Neural cell (in vitro differentiated cells): ENCODE measurements around the gene GPAM. TPM values are rescaled to one million over a fixed set of nuclear protein-coding genes. Genes with fewer than 3 reads are reported as not detected.

Experiments
- H2AFZ ChIP-seq: fragments of 200-600, 300-800 bp; sonication (generic), shearing (Covaris generic); 2 replicates; pipeline ENCODE4 v1.6.0; 2014; ENCODE audit warnings: low read depth, mild to moderate bottlenecking, antibody characterized with exemption, low read length, moderate library complexity
- H3F3A ChIP-seq: fragments of 200-600 bp; shearing (Covaris generic); 2 replicates; pipeline ENCODE4 v1.6.1; 2016; ENCODE audit warnings: mild to moderate bottlenecking, moderate library complexity, mixed read lengths, antibody characterized with exemption, low read length; ENCODE audit not compliant: insufficient read depth, poor library complexity, severe bottlenecking
- H3K27ac ChIP-seq: fragments of 200-600, 300-800 bp; sonication (generic), shearing (Covaris generic); 2 replicates; pipeline ENCODE4 v1.5.1; 2014; ENCODE audit warnings: mild to moderate bottlenecking, low read length, moderate library complexity
- H3K27me3 ChIP-seq: fragments of 300-800, 200-600 bp; sonication (generic), shearing (Covaris generic); 2 replicates; pipeline ENCODE4 v1.6.0; 2014; ENCODE audit warnings: mild to moderate bottlenecking, low read depth, low read length, moderate library complexity; ENCODE audit not compliant: insufficient read depth
- H3K36me3 ChIP-seq: fragments of 300-800, 200-600 bp; sonication (generic), shearing (Covaris generic); 2 replicates; pipeline ENCODE4 v1.5.1; 2014; ENCODE audit warnings: mild to moderate bottlenecking, antibody characterized with exemption, low read length, moderate library complexity; ENCODE audit not compliant: insufficient read depth
- H3K4me2 ChIP-seq: fragments of 300-800, 200-600 bp; sonication (generic), shearing (Covaris generic); 2 replicates; pipeline ENCODE4 v1.6.0; 2014; ENCODE audit warnings: mild to moderate bottlenecking, low read length
- H3K4me3 ChIP-seq: fragments of 300-800, 200-600 bp; sonication (generic), shearing (Covaris generic); 2 replicates; pipeline ENCODE4 v1.5.1; 2014; ENCODE audit warnings: mild to moderate bottlenecking, low read length, moderate library complexity
- H3K79me2 ChIP-seq: fragments of 200-600 bp; shearing (Covaris generic); replicated peaks from 2 replicates; pipeline ENCODE4 v1.6.0; 2014; ENCODE audit warnings: mild to moderate bottlenecking, low read length, moderate library complexity; ENCODE audit not compliant: insufficient read depth
- H3K9ac ChIP-seq: fragments of 300-800, 200-600 bp; sonication (generic), shearing (Covaris generic); 2 replicates; pipeline ENCODE4 v1.6.1; 2016; ENCODE audit warnings: mild to moderate bottlenecking, low read length, mixed read lengths
- H3K9me2 ChIP-seq: fragments of 200-600 bp; shearing (Covaris generic); 2 replicates; pipeline ENCODE4 v1.6.1; 2016; ENCODE audit warnings: mild to moderate bottlenecking, low read length, mixed read lengths; ENCODE audit not compliant: insufficient read depth
- H3K9me3 ChIP-seq: fragments of 200-600, 300-800 bp; sonication (generic), shearing (Covaris generic); 2 replicates; pipeline ENCODE4 v1.6.1; 2016; ENCODE audit warnings: mild to moderate bottlenecking, mixed run types, low read length, moderate library complexity, mixed read lengths
- H4K20me1 ChIP-seq: fragments of 200-600 bp; shearing (Covaris generic); 2 replicates; pipeline ENCODE4 v1.6.1; 2016; ENCODE audit warnings: mild to moderate bottlenecking, mixed run types; ENCODE audit not compliant: insufficient read depth
- EP300 ChIP-seq: fragments of 450-650 bp; conservative IDR thresholded peaks from 2 replicates; pipeline ENCODE4 v1.6.1; 2014; ENCODE audit warnings: antibody characterized with exemption, mild to moderate bottlenecking, moderate library complexity; ENCODE audit not compliant: poor library complexity, severe bottlenecking
- EZH2 ChIP-seq: fragments of 200-600, 300-800 bp; shearing (Covaris generic), sonication (generic); IDR thresholded peaks from 2 replicates; pipeline ENCODE4 v1.6.1; 2014; ENCODE audit warnings: antibody characterized with exemption, low read length, borderline replicate concordance, mild to moderate bottlenecking; ENCODE audit not compliant: insufficient read depth, poor library complexity, severe bottlenecking
- MXI1 ChIP-seq: fragments of 450-650 bp; conservative IDR thresholded peaks from 2 replicates; pipeline ENCODE4 v1.6.1; 2014; ENCODE audit warnings: antibody characterized with exemption, mild to moderate bottlenecking; ENCODE audit not compliant: poor library complexity, severe bottlenecking
- POLR2AphosphoS5 ChIP-seq: IDR thresholded peaks from 2 replicates; pipeline ENCODE4 v1.6.1; 2012
- RAD21 ChIP-seq: fragments of 450-650 bp; conservative IDR thresholded peaks from 2 replicates; pipeline ENCODE4 v1.6.1; 2014; ENCODE audit warnings: antibody characterized with exemption, mild to moderate bottlenecking, moderate library complexity
- SMC3 ChIP-seq: fragments of 450-650 bp; conservative IDR thresholded peaks from 2 replicates; pipeline ENCODE4 v1.6.1; 2014; ENCODE audit warnings: antibody characterized with exemption, mild to moderate bottlenecking, moderate library complexity; ENCODE audit not compliant: poor library complexity
- TAF1 ChIP-seq: IDR thresholded peaks from 2 replicates; pipeline ENCODE4 v1.6.1; 2012; ENCODE audit warnings: low read depth
- polyA plus RNA-seq: library from polyadenylated mRNA; depleted of rRNA; stranded (reverse); fragments of >200 nt; gene quantifications from 2 replicates; pipeline ENCODE4 v1.2.3, GENCODE V29; 2014
- TF ChIP-seq, protein P1 (sequence below): fragments of 450-650 bp; IDR thresholded peaks from 2 replicates; pipeline ENCODE4 v1.5.1; 2014; ENCODE audit warnings: antibody characterized with exemption, mild to moderate bottlenecking, moderate library complexity; ENCODE audit not compliant: poor library complexity, severe bottlenecking
- TF ChIP-seq, protein P2 (sequence below): IDR thresholded peaks from 2 replicates; pipeline ENCODE4 v1.6.1; 2012; ENCODE audit warnings: borderline replicate concordance

Gene GPAM
- polyA plus RNA-seq, 1 donor from 2014 or later, result 17.3 TPM

DNA sequence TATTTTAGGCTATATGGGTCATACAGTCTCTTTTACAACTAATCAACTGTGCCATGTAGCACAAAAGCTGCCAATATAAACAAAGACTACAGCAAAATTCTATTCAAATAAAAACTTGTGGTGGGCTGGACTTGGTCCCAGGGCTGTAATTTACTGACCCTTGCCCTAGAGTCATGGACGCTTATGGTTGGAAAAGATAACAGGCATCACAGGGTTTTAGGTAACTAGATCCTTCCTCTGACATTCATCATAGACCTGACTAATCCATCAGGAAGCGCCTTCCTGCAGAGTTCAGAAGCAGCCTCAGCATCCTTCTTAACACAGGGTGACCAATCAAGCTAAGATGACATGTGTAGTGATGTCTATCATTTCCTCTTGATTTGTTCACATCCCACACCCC, 40.2 kb upstream of the GPAM start:
- Histone ChIP-seq H3K4me2 (no peak overlapping the region), H4K20me1 (no peaks in the 10 kb centered on the region), H3K9ac (no peak overlapping the region), H3K4me3 (no peak overlapping the region), H2AFZ (no peak overlapping the region), H3K27me3 (no peaks in the 10 kb centered on the region), H3K9me3 (no peaks in the 10 kb centered on the region), H3K27ac (no peak overlapping the region), H3F3A (no peaks in the 10 kb centered on the region), H3K79me2 (no peaks in the 10 kb centered on the region), H3K9me2 (no peaks in the 10 kb centered on the region), H3K36me3 (no peaks in the 10 kb centered on the region)
- no peak for TF ChIP-seq SMC3
- no peak for TF ChIP-seq MXI1
- no peak for TF ChIP-seq RAD21
- no peak for TF ChIP-seq EZH2
- no peak for TF ChIP-seq POLR2AphosphoS5

DNA sequence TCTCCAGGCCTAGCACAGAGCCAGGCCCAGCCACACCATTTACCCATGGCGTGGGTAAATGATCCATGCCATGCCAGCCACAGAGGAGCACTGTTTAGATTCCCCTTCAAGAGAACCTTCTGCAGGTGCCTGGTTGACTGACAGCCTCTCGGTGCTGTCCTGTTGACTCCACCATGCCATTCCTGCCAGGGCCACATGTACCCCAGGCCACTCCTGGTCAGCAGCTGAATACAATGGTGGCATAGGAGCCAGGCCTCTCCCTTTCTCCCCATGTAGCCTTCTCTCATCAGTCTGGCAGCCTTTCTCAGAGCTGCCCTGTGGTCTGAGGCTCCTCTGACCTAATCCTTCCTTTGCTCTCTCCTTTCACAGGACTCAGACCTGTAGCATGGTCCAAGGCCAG, 39.2 kb upstream of the GPAM start:
- no peaks in the 10 kb centered on the region for H3K36me3 ChIP-seq
- no peak overlapping the region for H3K4me2 ChIP-seq
- H3K27ac ChIP-seq, result no peak overlapping the region
- no peak overlapping the region for H2AFZ ChIP-seq
- TF ChIP-seq, protein P1, sequence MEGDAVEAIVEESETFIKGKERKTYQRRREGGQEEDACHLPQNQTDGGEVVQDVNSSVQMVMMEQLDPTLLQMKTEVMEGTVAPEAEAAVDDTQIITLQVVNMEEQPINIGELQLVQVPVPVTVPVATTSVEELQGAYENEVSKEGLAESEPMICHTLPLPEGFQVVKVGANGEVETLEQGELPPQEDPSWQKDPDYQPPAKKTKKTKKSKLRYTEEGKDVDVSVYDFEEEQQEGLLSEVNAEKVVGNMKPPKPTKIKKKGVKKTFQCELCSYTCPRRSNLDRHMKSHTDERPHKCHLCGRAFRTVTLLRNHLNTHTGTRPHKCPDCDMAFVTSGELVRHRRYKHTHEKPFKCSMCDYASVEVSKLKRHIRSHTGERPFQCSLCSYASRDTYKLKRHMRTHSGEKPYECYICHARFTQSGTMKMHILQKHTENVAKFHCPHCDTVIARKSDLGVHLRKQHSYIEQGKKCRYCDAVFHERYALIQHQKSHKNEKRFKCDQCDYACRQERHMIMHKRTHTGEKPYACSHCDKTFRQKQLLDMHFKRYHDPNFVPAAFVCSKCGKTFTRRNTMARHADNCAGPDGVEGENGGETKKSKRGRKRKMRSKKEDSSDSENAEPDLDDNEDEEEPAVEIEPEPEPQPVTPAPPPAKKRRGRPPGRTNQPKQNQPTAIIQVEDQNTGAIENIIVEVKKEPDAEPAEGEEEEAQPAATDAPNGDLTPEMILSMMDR, result no peak
- no peak for TF ChIP-seq POLR2AphosphoS5
- H3K9ac ChIP-seq, result no peak overlapping the region
- no peaks in the 10 kb centered on the region for H3K27me3 ChIP-seq
- no peaks in the 10 kb centered on the region for H3F3A ChIP-seq
- no peaks in the 10 kb centered on the region for H3K9me3 ChIP-seq
- no peaks in the 10 kb centered on the region for H3K79me2 ChIP-seq
- no peaks in the 10 kb centered on the region for H3K9me2 ChIP-seq
- no peak overlapping the region for H3K4me3 ChIP-seq
- H4K20me1 ChIP-seq, result no peaks in the 10 kb centered on the region

- Histone ChIP-seq H2AFZ (no peak overlapping the region), H3K4me3 (no peak overlapping the region), H3K36me3 (no peaks in the 10 kb centered on the region), H3K9me2 (no peaks in the 10 kb centered on the region), H4K20me1 (no peaks in the 10 kb centered on the region), H3K27ac (no peak overlapping the region), H3K9ac (no peak overlapping the region), H3K79me2 (no peaks in the 10 kb centered on the region), H3K27me3 (no peaks in the 10 kb centered on the region), H3F3A (no peaks in the 10 kb centered on the region), H3K4me2 (no peak overlapping the region), H3K9me3 (no peaks in the 10 kb centered on the region)
- no peak for TF ChIP-seq EP300
- TF ChIP-seq SMC3, result no peak
- no peak for TF ChIP-seq MXI1
- TF ChIP-seq, protein P2, sequence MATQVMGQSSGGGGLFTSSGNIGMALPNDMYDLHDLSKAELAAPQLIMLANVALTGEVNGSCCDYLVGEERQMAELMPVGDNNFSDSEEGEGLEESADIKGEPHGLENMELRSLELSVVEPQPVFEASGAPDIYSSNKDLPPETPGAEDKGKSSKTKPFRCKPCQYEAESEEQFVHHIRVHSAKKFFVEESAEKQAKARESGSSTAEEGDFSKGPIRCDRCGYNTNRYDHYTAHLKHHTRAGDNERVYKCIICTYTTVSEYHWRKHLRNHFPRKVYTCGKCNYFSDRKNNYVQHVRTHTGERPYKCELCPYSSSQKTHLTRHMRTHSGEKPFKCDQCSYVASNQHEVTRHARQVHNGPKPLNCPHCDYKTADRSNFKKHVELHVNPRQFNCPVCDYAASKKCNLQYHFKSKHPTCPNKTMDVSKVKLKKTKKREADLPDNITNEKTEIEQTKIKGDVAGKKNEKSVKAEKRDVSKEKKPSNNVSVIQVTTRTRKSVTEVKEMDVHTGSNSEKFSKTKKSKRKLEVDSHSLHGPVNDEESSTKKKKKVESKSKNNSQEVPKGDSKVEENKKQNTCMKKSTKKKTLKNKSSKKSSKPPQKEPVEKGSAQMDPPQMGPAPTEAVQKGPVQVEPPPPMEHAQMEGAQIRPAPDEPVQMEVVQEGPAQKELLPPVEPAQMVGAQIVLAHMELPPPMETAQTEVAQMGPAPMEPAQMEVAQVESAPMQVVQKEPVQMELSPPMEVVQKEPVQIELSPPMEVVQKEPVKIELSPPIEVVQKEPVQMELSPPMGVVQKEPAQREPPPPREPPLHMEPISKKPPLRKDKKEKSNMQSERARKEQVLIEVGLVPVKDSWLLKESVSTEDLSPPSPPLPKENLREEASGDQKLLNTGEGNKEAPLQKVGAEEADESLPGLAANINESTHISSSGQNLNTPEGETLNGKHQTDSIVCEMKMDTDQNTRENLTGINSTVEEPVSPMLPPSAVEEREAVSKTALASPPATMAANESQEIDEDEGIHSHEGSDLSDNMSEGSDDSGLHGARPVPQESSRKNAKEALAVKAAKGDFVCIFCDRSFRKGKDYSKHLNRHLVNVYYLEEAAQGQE, result no peak
- TF ChIP-seq, protein P1, result no peak
- no peak for TF ChIP-seq RAD21
- TF ChIP-seq TAF1, result no peak
- no peak for TF ChIP-seq POLR2AphosphoS5
- no peak for TF ChIP-seq EZH2
These were observed 38.0 kb upstream of the GPAM start for GRCh38 chr10:112221545-112221944.
